HG03060 (cell line): ENCODE measurements around the gene FMN1.

ENCODE experiments used
- ATAC-seq: cut with Tn5 transposase; IDR thresholded peaks from one replicate; pipeline ENCODE4 v1.9.1; 2021; ENCODE audit warnings: low read depth, moderate number of reproducible peaks; ENCODE audit not compliant: unreplicated experiment

Gene FMN1

GRCh38 chr15:32803631-32804030 lies 390.9 kb downstream of the FMN1 start:
- ATAC-seq, result no peak

DNA sequence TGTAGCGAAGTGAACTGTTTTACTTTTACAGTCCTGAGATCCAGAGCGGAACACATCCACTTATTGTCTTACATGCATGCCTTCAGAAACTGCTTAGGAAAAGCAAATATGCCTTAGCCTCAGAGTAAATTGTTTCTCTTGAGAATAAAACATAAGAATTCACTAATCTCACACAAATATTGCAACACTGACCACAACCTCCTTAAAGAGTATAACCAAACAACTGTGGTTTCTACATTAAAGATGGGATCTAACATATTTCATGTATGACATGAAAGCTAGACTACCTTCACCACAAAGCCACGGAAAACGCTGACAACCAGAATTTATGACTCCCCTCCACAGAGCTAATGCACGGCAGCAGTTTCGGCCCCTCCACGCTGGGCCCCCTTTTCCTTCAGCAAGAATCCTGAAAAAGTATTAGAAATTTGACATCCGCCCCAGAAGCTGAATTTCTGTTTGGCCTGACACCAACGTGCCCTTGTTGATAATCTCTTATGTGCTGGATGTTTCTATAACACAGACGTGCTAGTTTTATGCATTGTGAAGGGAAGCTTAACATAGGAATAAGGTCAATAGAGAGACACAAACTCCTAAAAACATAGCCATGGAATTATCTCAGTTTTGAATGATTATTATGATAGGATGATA lies 392.1 kb downstream of the FMN1 start:
- ATAC-seq, result no peak

GRCh38 chr15:32799936-32800535 lies 394.5 kb downstream of the FMN1 start:
- no peak for ATAC-seq

- no peak for ATAC-seq
Observed at GRCh38 chr15:32796856-32797255, 397.7 kb downstream of the FMN1 start.

DNA sequence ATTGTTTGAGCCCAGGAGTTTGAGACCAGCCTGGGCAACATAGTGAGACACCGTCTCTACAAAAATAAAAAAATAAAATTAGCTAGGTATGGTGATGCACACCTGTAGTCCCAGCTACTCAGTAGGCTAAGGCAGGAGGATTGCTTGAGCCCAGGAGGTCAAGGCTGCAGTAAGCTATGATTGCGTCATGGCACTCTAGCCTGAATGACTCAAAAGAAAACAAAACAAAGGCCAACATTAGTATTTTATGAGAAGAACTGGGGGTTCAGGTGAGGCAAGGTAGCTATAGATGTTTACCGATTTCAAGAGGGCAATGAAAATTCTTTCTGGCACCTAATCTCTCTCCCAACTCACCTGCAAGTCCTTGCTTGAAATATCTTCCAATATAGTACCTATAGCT lies 399.5 kb downstream of the FMN1 start:
- no peak for ATAC-seq

DNA sequence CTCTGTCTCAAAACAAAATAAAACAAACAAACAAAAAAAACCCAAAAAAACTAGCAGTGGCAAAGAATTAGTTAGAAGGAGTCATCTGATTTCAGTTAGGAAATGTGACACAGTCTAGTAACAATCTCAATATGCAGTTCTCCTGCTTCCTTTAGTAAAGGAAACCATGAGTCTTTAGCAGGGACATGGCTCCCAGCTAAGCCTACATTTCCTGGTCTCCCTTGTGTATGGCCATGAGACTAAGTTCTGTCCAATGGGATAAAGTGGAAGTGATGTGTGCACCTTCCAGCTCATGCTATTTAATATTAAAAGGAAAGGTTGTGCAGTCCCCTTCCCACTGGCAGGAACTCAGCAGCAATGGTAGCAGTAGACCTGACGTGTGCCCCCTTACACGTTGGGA lies 402.1 kb downstream of the FMN1 start:
- ATAC-seq, result no peak

- no peak for ATAC-seq
Observed at GRCh38 chr15:32790352-32790999, 404.0 kb downstream of the FMN1 start.

DNA sequence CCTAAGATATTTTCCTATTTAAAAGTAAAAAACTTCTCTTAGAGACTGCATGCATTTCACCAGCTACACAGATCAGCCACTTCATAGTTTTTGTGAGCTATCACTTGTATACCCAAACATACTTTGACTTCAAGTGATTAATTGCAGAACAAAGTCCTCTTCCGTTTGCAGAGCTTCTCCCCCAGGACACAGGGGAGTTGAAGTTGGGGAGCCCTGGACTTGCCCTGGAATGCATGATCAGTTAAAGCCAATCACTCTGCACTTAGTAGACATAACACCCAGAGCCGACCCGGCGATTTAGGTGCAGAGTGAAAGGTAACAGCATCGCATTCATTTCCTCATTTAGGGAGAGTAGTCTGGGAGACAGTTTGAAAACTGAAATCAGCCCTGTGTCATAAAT lies 406.6 kb downstream of the FMN1 start:
- ATAC-seq, result no peak

- ATAC-seq, result no peak
Observed at GRCh38 chr15:32786906-32787305, 407.6 kb downstream of the FMN1 start.

DNA sequence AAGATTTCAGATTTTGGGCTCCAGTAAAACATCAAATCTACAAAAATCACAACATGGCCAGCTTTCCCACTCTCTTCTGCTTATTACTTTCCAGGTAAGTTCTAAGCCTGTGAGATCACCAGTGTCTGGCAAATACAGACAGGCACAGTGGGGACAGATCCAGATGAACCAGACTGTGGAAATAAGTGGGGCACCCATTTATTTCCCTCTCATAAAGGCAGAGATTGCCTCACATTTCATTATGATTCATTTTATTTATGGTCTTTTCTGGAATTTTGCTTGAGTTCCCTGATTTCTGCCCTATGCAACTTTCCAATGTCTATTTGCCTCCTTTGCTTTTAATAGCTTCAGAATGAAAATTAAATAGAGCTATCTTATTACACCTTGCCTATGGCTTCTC lies 409.9 kb downstream of the FMN1 start:
- ATAC-seq, result no peak

DNA sequence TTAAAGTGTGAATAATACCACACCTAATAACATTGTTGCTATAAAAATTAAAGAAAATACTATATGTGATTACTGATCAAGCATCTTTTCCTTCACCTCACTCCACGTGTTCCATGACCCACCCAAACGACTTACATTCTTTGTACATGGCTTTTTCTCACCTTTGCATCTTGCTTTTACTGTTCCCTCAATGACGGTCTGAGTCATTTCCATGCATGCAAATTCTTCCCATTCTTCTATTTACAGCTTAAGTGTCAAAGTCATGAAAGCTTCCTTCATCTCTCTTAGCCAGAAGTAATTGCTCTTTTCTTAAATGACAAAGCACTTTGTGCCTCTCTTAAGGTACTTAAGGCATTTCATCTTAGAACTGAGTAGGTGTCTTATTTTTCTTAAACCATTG lies 412.7 kb downstream of the FMN1 start:
- no peak for ATAC-seq

- no peak for ATAC-seq
Observed at GRCh38 chr15:32778391-32779176, 415.9 kb downstream of the FMN1 start.

DNA sequence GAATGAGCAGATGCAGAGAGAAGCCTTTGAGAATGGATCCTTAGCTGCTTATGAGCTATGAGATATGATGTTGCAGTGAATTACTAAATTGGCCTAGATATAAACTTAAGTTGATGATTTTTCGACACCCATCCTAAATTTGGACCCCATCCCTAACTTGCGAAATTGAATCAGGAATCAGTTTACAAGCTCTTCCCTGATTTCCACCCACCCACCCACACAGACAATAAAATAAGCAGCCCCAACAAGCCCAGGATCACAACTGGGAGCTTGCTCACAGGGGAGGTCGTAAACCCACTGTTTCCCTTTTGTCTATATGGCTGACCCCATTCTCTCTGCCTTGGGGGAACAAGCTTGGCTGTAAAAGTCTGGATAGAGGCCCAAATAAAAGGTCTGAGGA lies 419.4 kb downstream of the FMN1 start:
- no peak for ATAC-seq

DNA sequence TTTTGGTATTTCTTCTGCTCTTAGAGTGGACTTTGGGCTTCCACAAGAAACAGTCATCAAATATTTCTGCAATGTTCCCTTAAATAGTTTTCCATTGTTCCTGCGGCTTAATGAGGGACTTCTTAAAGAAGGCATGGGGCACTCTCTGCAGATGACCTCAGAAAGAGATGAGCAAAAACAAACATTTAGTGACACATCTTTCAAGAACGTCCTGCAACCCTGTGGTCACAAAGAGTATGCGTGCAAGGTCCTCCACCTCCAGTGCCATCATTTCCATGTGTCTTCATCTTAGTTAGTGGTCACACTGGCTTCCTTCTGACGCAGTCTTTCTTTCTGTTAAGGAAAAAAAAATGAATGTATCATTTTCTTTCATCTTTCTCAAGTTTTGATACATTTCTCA lies 420.5 kb downstream of the FMN1 start:
- ATAC-seq, result no peak

DNA sequence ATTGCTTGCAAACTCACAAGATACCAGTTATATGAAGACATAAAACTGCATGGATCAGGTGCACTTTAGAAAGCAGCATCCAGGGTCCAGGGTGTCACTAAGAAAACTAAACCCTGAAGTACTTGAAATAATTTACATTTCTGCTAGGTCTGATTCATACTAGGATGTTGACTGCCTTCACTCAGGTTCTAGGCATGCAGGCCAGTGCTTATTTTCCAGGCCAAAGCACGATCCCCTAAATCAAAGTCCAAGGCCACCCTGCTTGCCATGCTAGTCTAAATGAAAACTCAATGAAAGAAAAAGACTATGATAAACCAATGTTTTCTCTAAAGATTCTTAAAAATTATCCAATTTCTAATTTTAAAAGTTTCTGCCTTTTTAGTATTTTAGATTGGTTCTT lies 427.3 kb downstream of the FMN1 start:
- no peak for ATAC-seq

GRCh38 chr15:32766101-32766500 lies 428.4 kb downstream of the FMN1 start:
- no peak for ATAC-seq

GRCh38 chr15:32765236-32765635 lies 429.3 kb downstream of the FMN1 start:
- ATAC-seq, result no peak

GRCh38 chr15:32763295-32763694 lies 431.2 kb downstream of the FMN1 start:
- no peak for ATAC-seq

DNA sequence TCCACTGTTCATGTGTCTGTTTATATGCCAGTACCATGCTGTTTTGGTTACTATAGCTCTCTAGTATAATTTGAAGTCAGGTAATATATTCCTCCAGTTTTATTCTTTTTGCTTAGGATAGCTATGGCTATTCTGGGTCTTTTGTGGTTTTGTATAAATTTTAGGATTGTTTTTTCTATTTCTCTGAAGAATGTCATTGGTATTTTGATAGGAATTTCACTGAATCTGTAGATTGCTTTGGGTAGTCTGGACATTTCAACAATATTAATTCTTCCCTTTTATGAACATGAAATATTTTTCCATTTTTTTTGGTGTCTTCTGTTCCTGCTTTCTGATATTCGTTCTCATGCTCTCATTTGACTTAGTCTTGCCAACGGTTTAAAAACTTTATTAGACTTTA lies 437.1 kb downstream of the FMN1 start:
- ATAC-seq, result no peak

DNA sequence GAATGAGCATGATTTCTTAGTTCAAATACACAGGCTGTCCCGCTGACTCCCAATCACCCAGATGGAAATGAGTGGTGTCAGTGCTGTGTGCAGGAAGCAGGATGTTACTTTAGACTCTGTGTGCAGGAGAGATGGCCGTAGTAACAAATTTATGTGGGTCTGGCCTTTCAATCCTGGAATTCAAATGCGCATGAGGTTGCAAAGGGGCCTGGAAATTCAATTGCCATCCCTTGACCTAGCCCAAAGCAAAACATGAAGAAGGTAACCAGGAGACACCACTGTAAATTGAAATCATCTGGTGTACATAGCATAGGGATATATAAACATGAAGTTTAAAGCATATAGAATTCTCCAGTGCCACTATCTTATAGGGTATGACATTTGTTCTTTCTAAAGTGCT lies 443.5 kb downstream of the FMN1 start:
- ATAC-seq, result no peak

DNA sequence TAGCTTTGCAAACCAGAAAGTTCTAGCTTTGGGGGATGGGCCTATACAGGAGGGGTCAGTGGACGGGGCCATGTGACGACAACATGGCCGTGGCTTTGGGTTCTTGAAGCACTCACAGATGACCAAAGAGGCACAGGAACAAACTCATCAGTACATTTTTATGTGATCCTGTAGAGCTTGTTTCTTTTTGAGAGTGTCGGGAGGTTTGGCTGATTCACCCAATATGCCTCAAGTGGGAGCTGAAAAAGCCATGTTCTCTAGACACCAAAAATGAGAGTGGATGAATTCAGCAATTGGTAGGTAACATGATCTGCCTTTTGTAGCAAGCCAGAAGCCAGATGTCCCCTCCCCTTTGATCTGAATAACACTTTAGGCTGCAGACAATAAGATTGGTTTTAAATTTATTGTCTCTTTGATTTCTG lies 446.6 kb downstream of the FMN1 start:
- no peak for ATAC-seq
